ENCODE measurements around the gene TMC7. TPM values are rescaled to one million over a fixed set of nuclear protein-coding genes. Genes with fewer than 3 reads are reported as not detected.
A peak's percentile ranks its signal among the peaks of the same experiment; 100 is the strongest.

The TMC7 gene
- total and polyA plus RNA-seq, 2 of the 13 experiments (the other 11 are each of a cell fraction or from before 2014, with no cell fraction given) = 1.2 to 5.1 TPM

GRCh38 chr16:19094542-19095365 lies 111.0 kb downstream of the TMC7 start (continued):
- TF ChIP-seq ZNF512B (CRISPR knock-in tag; IDR thresholded peaks at IDR 0.05; ENCODE audit: borderline replicate concordance) (no peak), MLLT10 (CRISPR knock-in tag; IDR thresholded peaks at IDR 0.05) (no peak), HMGXB4 (CRISPR knock-in tag; IDR thresholded peaks at IDR 0.05; ENCODE audit: borderline replicate concordance in 1 of 2, low read depth in 1 of 2) (0 out of 4 replicates have a peak, but pooled peaks have one; percentile 24 to 27), ZZZ3 (CRISPR knock-in tag; IDR thresholded peaks at IDR 0.05; ENCODE audit: borderline replicate concordance) (no peak), MATR3 (CRISPR knock-in tag; IDR thresholded peaks at IDR 0.05) (no peak), DMAP1 (CRISPR knock-in tag; IDR thresholded peaks at IDR 0.05) (peak; percentile 90), RERE (CRISPR knock-in tag; IDR thresholded peaks at IDR 0.05; ENCODE audit: low read depth) (no peak), STAT5B (CRISPR knock-in tag; IDR thresholded peaks at IDR 0.05) (no peak), ATF4 (CRISPR knock-in tag; IDR thresholded peaks at IDR 0.05) (peak in 1 of 2 experiments; percentile 52; a peak in 1 of 4 replicates), ZNF75D (CRISPR knock-in tag; IDR thresholded peaks at IDR 0.05; ENCODE audit: borderline replicate concordance) (no peak), MAFG (CRISPR knock-in tag; IDR thresholded peaks at IDR 0.05) (no peak), KMT2B (CRISPR knock-in tag; IDR thresholded peaks at IDR 0.05) (no peak), ZNF558 (CRISPR knock-in tag; IDR thresholded peaks at IDR 0.05; ENCODE audit: borderline replicate concordance) (no peak), EEA1 (CRISPR knock-in tag; IDR thresholded peaks at IDR 0.05; ENCODE audit: borderline replicate concordance) (no peak), IRX3 (CRISPR knock-in tag; IDR thresholded peaks at IDR 0.05; ENCODE audit: borderline replicate concordance, low read depth) (no peak), GPN1 (CRISPR knock-in tag; IDR thresholded peaks at IDR 0.05; ENCODE audit: borderline replicate concordance) (no peak), SNAPC5 (CRISPR knock-in tag; IDR thresholded peaks at IDR 0.05; ENCODE audit: borderline replicate concordance) (no peak)
